HG03565 (cell line): ENCODE data around the gene TMEM59L.
"Not testable (repeated sequence)": the region's sequence is repeated elsewhere in the genome, so short reads cannot be mapped to it uniquely, and the experiment has no call there.

Source experiments
- ATAC-seq: cut with Tn5 transposase; IDR thresholded peaks from one replicate; pipeline ENCODE4 v1.9.1; 2021; ENCODE audit warnings: mild to moderate bottlenecking, moderate library complexity; ENCODE audit not compliant: unreplicated experiment

TMEM59L gene

GRCh38 chr19:18612772-18613588 is at the start of gene TMEM59L:
TMEM59L (plus strand) TSS chr19:18612870; CDS start chr19:18612959, 89 bp downstream.
- no peak for ATAC-seq

GRCh38 chr19:18566953-18567352 is 45.7 kb upstream of the TMEM59L start:
- no peak for ATAC-seq

GRCh38 chr19:18568367-18568766 is 44.3 kb upstream of the TMEM59L start:
- ATAC-seq: no peak

- ATAC-seq: peak; percentile 89
These were observed 40.9 kb upstream of the TMEM59L start, which contains the start of gene UBA52 for GRCh38 chr19:18571564-18572344. UBA52 (plus strand) TSS chr19:18571857; CDS start chr19:18573301, 1,444 bp downstream.

GRCh38 chr19:18574691-18575291 is 37.9 kb upstream of the TMEM59L start:
- ATAC-seq: no peak

- no peak for ATAC-seq
These were observed 36.3 kb upstream of the TMEM59L start for GRCh38 chr19:18576383-18576782.

- ATAC-seq: no peak
These were observed 35.2 kb upstream of the TMEM59L start for GRCh38 chr19:18577365-18577914.

GRCh38 chr19:18580311-18580710 is 32.4 kb upstream of the TMEM59L start:
- ATAC-seq: no peak

- no peak for ATAC-seq
These were observed 26.4 kb upstream of the TMEM59L start for GRCh38 chr19:18586306-18586705.

- no peak for ATAC-seq
These were observed 25.1 kb upstream of the TMEM59L start for GRCh38 chr19:18587561-18587960.

- ATAC-seq: no peak
These were observed 24.6 kb upstream of the TMEM59L start for GRCh38 chr19:18587962-18588610.

GRCh38 chr19:18588611-18589379 is 23.9 kb upstream of the TMEM59L start, which contains the start of gene REX1BD:
REX1BD (plus strand) TSS chr19:18588798; CDS start chr19:18588802, 4 bp downstream.
- peak; percentile 76 for ATAC-seq

- peak; percentile 18 for ATAC-seq
These were observed 23.0 kb upstream of the TMEM59L start for GRCh38 chr19:18589380-18590272.

GRCh38 chr19:18590273-18591272 is 22.1 kb upstream of the TMEM59L start:
- ATAC-seq: no peak

GRCh38 chr19:18591735-18592385 is 20.8 kb upstream of the TMEM59L start:
- ATAC-seq: no peak

- ATAC-seq: not testable (repeated sequence)
These were observed 19.9 kb upstream of the TMEM59L start for GRCh38 chr19:18592732-18593131.
